ENCODE measurements around the gene TRIO.

Gene TRIO

DNA sequence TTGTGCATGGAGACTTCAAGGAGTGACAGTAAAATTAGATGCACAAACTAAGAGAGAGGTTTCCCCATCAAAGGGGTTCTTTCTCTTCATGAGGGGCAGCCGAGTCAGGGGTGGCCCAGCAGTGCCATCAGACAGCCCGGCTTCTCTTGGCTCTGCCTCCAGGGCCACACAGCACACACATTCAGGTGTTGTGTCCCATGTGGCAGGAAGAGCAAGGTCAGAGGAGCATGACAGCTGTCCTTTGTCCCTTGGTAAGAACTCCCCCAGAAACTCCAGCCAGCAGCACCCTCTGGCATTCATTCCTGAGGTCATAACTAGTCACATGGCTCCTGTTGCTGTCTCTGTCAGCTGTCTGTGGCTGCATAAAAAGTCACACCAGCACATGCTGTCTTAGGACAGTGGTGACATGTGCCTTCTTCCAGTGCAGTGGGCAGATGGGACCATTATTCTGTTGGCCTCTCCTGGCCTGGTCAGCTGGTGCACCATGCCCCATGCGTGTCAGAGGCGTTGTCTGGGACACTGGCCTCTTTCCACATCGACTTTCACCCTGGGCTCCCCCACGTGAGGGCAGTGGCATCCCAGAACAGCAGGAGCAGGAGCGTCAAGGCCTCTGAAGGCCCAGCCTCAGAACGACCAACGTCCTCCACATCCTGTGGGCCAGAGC is 360.0 kb downstream of the TRIO start:
- DNase-seq, result no peak

DNA sequence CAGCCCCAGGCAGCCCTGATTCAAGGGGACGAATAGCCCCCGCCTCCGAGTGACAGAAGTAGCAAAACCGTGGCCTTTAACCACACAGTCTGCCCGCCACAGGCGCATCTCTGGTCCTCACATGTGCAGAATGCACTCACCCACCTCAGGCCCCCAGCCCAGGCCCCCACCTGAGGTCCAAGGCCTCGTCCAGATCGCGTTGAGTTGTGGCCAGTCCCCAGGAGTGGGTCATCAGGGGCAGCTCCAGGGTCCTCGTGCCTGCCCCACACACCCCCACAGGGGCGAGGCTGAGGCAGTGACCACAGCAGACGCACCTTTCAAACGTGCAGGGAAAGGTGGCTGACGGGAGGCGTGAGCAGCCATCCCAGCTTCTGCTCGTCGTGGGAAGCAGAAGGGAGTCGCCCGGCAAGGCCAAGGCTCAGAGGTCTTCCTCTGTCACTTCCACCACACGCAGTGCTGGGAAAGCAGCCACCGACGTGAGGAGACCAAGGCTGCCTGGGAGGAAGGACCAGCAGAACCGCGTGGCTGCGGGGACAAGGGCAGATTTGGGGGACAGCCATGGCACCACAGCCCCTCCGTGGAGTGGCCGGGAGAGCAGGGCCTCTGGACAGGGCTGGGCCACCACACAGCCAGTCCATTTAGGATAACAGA is 360.7 kb downstream of the TRIO start:
- DNase-seq, result no peak

DNA sequence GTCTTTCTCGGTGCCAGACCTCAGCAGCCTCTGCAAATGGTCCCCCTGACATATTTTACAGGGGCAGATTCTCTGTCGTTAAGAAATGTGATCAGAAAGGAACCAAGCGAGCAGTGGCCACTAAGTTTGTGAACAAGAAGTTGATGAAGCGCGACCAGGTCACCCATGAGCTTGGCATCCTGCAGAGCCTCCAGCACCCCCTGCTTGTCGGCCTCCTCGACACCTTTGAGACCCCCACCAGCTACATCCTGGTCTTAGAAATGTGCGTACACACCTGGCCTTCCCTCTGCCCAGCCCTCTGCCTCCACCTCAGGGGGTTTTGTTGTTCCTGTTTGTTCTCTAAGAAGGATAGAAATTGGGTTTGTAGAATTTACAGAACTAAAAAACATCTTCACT is 361.2 kb downstream of the TRIO start:
- no peak for DNase-seq

DNA sequence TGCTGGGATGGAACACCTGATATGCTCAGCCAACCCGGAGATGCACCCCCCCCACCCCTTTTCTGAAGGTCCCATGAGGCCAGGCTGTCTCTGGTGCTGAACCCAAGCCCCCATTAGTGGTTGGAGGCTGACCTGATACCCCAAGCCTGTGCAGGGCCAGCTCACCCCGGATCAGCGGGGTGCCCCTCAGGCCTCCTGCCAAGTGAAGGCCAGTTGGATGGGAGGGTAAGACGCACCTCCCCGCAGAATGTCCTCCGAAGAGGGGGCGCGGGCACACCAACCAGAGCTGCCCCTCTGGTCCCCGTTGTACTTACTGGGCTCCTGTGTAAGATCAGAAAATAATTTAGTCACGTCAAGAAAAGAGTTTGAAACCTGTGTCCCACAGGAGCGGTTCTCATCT is 361.7 kb downstream of the TRIO start:
- DNase-seq, result no peak

DNA sequence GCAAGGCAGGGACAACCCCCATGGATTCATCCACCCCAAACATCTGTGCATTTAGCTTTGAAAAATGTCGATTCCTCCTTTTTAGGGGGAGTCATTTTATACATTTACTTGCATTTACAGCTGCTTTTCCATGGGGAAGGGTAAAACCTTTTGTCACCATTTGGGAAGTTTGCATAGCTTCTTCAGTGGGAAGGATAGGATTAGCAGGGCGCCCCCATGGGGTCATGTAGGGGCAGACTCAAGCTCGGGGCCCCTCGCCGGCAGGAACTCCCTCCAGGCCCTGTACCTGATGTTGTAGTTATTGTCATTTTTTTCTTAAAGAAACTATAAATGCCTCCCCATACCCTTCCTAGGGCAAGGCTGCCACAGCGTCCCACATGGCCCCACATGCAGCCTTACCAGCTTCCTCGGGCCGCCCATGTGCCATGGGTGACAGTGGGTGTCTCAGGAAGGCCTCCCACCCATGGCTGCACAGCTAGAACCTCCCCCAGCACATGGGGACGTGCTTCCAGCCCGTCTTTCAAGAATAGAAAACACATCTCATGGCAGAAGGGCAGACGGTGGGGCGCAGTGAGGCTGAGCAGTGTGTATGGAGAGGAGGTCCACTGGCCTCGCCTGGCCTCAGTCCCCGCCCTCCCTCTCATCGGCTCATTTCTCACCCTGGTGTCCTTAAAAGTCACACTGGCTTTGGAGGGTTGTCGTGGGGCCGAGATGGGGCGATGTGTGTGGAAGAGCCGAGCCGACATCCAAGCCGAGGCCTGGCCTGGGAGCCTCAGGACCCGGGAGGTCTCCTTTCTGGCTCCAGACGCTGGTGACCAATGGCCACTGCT is 362.4 kb downstream of the TRIO start:
- DNase-seq, result no peak

DNA sequence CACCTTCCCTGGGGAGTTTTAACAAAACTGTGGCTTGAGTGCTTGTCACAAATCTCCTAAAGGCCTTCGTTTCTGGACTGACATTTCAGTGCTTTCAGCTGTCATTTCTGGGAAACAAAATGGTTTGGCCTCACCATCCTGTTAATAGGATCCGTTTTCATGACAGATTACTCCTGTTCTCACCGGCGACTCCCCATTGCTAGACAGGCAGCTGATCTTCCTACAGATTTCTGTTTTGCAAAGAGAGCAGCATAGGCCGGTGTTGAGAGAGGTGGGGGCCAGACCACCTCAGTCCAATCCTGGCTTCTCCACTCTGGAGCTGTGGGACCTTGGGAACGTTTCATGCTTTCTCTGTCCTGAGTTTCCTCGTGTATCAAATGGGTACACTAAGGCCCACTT is 363.0 kb downstream of the TRIO start:
- no peak for DNase-seq

DNA sequence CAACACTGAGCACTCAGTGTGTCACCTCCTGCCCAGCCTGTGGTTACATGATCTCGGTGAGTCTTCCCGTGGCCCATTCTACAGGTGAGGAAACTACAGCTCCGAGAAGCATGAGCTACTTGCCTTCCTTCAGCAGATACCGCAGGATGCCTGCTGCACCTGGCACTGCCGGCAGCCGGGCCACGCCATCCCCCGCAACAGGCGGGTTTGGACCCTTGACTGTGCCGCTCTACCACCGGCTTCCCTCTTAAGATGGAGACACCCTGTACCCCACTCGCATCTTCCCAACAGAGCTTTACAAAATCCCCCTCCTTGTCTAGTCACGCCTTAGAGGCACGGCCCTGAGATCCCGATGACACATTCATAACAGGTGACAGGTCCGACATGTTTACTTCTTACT is 363.5 kb downstream of the TRIO start:
- DNase-seq, result no peak

DNA sequence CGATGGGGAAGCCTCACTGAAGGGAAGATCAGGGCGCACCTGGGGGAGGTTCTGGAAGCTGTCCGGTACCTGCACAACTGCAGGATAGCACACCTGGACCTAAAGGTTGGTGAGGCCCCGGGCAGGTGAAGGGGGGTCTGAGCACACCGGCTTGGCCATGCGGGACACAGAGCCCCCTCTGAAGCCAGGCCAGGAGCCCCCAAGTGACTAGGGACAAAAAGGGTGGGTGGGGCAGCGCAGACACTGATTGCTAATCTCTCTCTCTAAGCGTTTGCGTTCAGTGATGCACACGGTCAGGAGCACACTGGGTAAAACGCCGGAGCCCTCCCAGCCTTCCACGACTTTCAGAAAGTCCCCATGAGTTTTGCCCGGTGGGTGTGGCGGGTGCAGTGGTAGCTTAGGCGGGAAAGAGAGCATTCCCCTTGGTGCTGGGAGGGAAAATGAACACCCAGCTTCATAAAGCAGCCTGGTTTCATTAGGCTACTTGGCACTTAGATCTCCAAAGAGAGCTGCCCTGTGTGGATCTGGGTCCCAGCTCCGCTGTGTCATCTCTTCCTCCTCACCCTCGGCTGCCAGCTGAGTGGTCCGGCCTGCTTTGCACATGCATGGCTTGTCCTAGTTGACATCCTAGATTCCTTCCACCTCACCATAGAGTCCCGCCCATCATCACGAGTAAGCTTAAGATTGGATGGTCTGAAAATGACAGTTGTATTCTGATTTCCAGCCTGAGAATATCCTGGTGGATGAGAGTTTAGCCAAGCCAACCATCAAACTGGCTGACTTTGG is 364.2 kb downstream of the TRIO start:
- no peak for DNase-seq

DNA sequence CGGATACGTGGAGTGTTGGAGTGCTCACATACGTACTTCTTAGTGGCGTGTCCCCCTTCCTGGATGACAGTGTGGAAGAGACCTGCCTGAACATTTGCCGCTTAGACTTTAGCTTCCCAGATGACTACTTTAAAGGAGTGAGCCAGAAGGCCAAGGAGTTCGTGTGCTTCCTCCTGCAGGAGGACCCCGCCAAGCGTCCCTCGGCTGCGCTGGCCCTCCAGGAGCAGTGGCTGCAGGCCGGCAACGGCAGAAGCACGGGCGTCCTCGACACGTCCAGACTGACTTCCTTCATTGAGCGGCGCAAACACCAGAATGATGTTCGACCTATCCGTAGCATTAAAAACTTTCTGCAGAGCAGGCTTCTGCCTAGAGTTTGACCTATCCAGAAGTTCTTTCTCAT is 364.9 kb downstream of the TRIO start:
- no peak for DNase-seq

DNA sequence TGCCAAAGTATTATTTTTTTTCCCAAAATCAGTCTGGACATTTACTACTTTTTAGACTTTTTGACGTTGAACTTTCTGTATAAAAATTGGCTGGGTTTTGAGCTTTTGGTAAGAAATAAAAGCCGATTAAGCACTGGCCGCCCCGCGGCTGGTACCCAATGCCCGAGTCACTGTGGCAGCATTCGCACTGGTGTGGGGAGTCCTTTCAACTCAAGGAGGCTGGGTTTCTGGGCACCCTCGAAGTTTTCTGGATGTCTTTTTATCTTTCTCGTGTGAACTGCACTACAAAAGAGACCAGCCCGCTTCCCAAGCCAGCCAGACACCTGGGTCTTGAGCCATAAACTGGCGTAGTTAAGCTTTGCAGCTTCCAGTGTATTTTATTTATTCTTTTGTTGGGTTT is 366.4 kb downstream of the TRIO start:
- no peak for DNase-seq

DNA sequence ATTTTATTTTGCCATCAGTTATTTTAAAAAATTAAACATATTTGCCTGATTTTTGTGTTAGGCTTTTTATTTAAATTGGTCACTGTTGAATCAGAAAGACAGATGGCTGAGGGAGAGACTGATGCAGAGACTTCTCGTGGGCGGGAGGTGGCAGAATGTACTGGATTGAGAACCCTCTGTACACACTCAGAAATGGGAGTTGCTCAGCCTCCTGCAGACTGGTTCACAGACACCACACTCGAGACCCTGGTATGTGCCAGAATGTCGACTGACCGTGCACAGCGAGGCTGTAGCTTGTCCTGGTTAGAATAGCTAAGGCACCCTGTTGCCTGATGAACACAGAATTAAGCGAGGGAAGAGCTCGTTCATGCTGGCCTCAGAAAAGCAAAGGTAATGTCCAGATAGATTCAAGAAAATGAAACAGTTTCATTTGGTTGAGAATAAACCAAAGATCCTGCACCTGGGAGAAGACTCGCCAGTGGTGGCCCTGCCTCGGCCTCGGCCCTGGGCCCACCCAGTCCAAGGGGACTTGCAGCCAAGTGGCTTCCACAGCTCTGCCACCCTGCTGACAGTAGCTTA is 367.1 kb downstream of the TRIO start:
- DNase-seq, result no peak

DNA sequence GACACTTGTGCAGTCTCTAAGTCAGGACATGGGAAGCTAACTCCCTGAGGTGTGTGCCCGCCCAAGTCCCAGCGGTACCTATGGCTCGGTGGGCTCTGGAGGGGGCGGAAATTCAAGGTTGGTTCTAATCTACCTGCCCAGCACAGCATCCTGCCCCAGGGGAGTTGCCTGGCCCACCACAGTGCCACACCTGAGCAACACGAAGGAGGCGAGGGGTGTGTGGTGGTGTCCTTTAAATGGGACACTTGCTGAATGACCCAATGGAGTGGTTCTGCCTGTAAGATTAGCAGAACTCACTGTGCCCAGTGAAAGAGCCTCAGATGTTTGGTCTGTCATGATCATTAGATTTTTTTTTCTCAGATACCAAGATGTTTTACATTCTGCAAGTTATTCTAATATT is 367.7 kb downstream of the TRIO start:
- DNase-seq, result no peak

DNA sequence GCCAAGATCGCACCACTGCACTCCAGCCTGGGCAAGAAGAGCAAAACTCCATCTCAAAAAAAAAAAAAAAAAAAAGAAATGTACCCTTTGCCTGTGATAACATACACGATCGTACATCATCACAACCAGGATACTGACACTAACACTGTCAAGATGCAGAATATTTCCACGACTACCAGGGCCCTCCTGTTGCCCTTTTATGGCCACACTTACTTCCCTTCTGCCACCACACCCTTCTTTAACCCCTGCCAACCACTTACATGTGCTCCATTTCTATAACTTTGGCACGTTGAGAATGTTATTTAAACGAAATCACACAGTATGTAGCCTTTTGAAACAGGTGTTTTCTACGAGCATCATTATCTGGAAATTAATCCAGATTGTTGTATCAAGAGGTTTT is 369.4 kb downstream of the TRIO start:
- no peak for DNase-seq

DNA sequence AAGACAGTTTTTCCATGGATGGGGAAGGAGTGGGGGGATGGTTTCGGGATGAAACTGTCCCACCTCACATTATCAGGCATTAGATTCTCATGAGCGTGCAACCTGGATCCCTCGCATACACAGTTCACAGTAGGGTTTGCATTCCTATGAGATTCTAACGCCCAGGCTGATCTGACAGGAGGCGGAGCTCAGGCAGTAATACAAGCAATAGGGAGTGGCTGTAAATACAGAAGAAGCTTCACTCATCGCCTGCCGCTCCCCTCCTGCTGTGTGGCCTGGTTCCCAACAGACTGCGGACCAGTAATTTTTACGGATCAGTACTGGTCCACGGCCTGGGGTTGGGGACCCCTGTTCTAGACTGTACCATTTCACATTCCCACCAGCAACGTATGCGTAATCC is 370.1 kb downstream of the TRIO start:
- no peak for DNase-seq

DNA sequence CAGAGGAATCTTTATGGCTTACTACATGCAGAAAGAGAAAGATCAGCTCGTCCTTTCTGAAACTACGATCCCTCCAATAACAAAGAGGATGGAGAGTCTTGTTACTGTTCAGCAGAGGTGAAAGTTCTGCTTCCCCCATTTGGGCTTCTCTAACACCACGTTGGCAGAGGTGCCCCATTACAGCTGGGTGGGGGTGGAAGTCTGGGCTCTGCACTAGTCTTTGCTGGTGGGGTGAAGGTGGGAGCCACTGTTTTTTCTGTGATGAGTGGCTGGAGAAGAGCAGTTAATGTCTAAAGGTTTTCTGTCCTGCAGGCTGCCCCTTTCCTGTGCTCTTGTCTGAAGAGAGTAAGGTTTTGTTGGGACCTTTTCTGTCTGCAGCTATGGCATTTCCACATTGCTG is 373.8 kb downstream of the TRIO start:
- no peak for DNase-seq

DNA sequence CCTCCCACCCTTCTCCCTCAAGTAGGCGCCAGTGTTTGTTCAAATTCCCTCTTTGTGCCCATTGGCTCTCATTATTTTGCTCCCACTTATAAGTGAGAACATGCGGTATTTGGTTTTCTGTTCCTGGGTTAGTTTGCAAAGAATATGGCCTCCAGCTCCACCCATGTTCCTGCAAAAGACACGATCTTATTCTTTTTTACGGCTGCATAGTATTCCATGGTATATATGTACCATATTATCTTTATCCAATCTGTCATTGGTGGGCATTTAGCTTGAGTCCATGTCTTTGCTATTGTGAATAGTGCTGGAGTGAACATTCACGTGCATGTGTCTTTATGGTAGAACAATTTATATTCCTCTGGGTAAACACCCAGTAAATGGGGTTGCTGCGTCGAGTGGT is 375.5 kb downstream of the TRIO start:
- no peak for DNase-seq

DNA sequence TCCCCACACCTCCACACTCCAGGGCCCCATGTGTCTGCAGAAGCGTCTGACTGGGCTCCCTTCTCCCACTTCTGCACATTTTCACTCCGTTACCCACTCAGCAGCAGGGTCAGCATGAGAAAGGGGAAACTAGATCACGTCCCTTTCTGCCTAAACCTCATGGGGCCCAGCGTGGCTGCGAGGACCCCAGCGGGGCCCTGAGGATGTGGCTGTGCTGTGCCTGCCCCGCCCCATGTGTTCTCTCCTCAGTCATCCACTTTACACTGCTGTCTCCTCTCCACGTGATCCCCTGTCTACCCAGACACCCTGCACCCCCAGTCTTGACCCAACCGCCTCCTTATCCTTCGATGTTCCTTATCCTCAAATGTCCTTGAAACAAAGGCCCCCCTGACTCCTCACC is 378.6 kb downstream of the TRIO start:
- DNase-seq, result no peak

DNA sequence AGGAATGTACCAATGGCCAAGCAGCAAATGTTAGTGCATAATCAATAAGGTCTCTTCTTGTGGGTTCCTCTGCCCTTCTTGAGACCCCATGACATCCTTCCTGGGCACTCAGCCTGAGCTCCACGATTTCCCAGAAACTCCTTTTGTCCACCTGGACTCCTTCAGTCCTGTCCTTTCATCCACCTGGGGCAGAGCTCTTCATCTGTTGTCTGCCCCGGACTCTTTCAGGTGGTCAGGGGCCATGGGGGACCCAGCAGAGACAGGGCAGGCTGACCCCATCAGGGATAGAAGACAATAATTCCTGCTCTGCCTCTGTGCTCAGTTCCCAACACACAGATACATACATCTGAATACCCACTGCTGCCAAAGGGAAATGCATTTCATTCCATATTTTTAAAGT is 379.6 kb downstream of the TRIO start:
- DNase-seq, result no peak

DNA sequence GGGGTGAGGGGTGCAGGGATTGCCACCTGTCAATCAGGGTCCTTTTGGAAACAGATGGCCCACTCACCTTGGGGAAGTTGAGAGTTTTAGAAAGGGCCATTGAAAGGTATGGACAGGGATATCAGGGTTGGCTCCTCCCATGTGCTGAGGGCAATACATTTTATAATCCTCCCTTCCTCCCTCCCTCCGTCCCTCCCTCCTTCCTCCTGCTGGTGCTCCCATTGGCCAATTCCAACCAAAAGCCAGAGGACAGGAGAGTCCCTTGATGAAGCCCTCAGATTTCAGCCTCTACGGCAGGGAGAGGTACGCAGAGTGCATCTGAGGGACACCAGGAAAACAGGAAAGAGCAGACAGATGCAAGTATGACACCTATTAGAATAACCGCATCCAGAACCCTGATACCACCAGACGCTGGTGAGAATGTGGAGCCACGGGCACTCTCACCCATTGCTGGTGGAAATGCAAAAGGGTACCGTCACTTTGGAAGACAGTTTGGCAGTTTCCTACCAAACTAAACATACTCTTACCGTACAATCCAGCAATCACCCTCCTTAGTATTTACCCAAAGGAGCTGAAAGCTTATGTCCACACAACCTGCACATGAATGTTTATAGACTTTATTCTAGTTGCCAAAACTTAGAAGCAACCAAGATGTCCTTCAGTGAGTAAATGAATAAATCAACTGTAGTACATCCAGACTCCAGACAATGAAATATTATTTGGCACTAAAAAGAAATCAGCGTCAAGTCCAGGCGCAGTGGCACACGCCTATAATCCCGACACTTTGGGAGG is 380.3 kb downstream of the TRIO start:
- DNase-seq, result no peak

DNA sequence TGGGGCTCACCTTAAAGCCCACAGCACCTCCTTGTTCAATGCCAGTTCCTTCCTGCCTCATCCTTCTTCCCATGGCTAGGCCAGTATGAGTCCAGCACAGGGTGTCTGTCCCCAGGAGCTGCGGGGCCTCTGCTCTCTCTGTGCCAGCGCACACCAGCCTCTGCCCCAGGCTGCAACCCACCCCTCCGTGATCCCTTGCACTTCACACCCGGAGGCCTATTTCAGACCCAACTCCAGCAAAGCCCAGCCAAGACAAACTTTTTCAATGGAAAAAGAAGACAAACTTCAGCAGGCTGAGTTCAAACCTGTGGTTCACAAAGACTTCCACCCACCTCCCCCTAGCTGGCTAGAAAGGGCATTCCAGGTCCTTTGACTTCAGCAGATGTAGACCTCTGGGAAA is 382.3 kb downstream of the TRIO start:
- no peak for DNase-seq

DNA sequence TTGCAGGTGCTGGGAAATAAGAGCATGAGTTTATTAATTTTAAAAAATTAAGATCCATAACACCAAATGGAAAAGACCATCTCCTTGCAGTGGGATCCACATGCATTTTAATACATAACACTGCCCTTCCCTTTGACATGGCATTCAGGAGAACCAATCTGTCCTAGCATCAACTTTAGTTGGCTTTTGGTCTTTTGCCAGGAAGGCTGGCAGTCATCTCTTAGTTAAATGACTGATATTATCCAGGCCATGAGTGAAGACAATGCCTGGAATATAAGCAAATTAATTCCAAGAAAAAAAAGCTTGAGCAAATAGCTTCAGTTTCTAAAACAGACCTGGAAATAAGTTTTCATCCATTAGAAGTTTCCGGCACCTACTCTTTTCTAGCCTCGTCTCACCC is 383.4 kb downstream of the TRIO start:
- no peak for DNase-seq

DNA sequence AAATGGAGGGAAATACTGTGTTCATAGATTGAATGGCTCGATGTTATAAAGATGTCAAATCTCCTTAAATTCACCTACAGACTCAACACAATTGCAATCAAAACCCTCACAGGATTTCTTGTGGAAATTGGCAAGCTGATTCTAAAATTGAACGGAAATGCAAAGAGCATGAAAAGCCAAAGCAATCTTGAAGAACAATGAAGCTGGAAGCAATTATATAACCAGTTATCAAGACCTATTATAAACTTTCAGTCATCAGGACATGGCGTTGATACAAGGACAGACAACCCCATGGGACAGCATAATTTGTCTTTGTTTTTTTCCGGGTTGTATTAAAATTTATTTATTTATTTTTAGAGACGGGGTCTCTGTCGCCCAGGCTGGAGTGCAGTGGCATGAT is 385.0 kb downstream of the TRIO start:
- no peak for DNase-seq
